ENCODE results near the gene PPM1F.

DNA sequence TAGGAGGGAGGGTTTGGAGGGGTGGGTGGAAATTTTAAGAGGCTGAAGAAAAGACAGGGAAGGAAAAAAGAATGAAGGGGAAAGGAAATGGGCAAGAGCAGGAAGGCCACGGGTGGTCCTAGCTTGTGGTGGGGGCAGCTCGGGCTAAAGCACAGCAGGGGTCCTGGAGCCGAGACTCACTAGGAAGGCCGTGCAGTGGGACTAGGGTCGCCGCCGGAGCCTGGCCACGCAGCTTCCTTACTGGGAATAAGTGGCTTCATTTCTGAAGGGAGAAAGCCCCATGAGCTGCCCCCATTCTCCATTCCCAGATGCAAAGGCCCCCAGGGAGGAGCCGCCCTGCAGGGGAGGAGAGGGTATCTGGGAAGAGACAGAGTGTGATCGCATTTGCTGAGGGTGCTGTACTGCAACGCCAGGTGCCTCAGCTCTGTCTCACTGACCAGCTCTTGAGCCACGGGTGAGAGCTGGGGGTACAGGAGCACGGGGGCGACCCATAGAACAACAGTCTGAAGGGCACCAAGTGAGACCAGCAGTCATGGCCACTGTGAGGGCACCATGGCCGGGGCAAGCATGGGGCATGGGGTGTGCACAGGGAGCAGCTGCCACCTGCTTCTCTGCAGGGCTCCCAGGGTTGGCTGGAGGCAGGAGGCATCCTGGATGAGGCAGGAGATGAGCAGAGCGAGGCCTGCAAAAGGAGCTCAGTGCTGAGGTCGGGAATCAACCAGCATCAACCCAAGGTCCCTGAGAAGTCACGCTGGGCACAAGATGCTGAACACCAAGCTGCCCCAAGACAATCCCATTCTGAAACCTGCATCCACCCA is 18.4 kb upstream of the PPM1F start:
- no peak for TF ChIP-seq ZBTB33 (IDR thresholded peaks at IDR 0.05)
- no peak for TF ChIP-seq YY1 (IDR thresholded peaks at IDR 0.05)
- no peak for TF ChIP-seq CTCF (IDR thresholded peaks at IDR 0.05; ENCODE audit: low read depth, low read length, missing input control)
- no peak for TF ChIP-seq GABPA (IDR thresholded peaks at IDR 0.05 in 1 of 2, conservative IDR thresholded peaks at IDR 0.05 in 1 of 2)
- TF ChIP-seq, protein P1, sequence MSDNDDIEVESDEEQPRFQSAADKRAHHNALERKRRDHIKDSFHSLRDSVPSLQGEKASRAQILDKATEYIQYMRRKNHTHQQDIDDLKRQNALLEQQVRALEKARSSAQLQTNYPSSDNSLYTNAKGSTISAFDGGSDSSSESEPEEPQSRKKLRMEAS (IDR thresholded peaks at IDR 0.05): no peak
- TF ChIP-seq, protein P2, sequence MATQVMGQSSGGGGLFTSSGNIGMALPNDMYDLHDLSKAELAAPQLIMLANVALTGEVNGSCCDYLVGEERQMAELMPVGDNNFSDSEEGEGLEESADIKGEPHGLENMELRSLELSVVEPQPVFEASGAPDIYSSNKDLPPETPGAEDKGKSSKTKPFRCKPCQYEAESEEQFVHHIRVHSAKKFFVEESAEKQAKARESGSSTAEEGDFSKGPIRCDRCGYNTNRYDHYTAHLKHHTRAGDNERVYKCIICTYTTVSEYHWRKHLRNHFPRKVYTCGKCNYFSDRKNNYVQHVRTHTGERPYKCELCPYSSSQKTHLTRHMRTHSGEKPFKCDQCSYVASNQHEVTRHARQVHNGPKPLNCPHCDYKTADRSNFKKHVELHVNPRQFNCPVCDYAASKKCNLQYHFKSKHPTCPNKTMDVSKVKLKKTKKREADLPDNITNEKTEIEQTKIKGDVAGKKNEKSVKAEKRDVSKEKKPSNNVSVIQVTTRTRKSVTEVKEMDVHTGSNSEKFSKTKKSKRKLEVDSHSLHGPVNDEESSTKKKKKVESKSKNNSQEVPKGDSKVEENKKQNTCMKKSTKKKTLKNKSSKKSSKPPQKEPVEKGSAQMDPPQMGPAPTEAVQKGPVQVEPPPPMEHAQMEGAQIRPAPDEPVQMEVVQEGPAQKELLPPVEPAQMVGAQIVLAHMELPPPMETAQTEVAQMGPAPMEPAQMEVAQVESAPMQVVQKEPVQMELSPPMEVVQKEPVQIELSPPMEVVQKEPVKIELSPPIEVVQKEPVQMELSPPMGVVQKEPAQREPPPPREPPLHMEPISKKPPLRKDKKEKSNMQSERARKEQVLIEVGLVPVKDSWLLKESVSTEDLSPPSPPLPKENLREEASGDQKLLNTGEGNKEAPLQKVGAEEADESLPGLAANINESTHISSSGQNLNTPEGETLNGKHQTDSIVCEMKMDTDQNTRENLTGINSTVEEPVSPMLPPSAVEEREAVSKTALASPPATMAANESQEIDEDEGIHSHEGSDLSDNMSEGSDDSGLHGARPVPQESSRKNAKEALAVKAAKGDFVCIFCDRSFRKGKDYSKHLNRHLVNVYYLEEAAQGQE (IDR thresholded peaks at IDR 0.05): no peak
- no peak for TF ChIP-seq ATF3 (IDR thresholded peaks at IDR 0.05)
- no peak for TF ChIP-seq RAD21 (IDR thresholded peaks at IDR 0.05)
- TF ChIP-seq HNF4A (conservative IDR thresholded peaks at IDR 0.05): no peak
- TF ChIP-seq JUND (IDR thresholded peaks at IDR 0.05): no peak
- no peak for TF ChIP-seq EGR1 (IDR thresholded peaks at IDR 0.05; ENCODE audit: low read depth in 2 of 2)

Measured in liver (tissue), 3 donors.